HuH-7 (cell line): ENCODE results near the gene TEX9.

Source experiments
- DNase-seq: peaks from one replicate; pipeline ENCODE4 v3.0.0; 2011; ENCODE audit warnings: low spot score

TEX9 gene

DNA sequence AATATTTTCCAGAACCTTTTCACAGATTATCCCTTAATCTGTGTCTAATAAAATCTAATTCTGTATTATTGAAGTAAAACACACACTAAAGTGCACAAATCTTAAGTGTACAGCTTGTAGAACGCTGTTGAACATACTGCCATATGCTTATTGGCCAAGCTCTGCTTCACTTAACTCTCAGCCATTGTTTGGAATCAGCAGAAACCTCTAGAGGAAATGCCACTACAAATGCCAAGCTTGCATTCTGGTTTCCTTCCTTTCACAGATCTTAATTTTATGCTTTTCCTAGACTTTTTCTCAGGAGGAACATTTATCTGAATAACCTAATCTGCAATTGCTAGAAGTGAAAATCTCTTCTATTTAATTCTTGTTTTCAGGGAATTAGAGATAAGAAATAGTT lies 89.6 kb downstream of the TEX9 start:
- no peak for DNase-seq

GRCh38 chr15:56456229-56456628 lies 91.0 kb downstream of the TEX9 start:
- no peak for DNase-seq

GRCh38 chr15:56459096-56459495 lies 93.9 kb downstream of the TEX9 start:
- DNase-seq, result no peak

GRCh38 chr15:56460071-56460470 lies 94.8 kb downstream of the TEX9 start:
- DNase-seq, result no peak

- DNase-seq, result no peak
Measured at GRCh38 chr15:56460947-56461346, 95.7 kb downstream of the TEX9 start.

GRCh38 chr15:56464893-56465520 lies 99.8 kb downstream of the TEX9 start, which contains the start of gene MNS1:
Gene MNS1, minus strand, starts transcription at chr15:56465137. Its CDS starts 165 bp downstream, at chr15:56464972.
- DNase-seq, result peak; percentile 87

- no peak for DNase-seq
Measured at GRCh38 chr15:56467616-56468015, 102.4 kb downstream of the TEX9 start.

- DNase-seq, result no peak
Measured at GRCh38 chr15:56468401-56468800, 103.2 kb downstream of the TEX9 start.

DNA sequence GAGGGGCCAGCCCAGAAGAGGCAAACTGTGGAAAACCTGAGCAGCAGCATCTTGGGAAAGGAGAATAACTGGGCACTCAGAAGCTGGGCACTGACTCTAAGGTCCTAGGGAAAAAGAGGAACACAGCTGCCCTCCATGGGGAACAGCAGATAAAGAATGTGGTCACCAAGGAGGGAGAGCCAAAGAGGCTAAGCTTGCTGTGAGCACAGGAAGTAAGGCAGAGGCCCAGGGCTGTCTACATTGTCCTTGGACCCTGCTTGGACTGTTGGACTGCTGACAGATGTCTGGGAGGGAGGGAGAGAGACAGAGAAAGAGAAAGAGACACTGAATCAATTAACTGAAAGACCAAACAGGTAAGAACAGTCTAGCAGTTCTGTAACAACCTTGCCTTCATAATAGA lies 104.3 kb downstream of the TEX9 start:
- no peak for DNase-seq

DNA sequence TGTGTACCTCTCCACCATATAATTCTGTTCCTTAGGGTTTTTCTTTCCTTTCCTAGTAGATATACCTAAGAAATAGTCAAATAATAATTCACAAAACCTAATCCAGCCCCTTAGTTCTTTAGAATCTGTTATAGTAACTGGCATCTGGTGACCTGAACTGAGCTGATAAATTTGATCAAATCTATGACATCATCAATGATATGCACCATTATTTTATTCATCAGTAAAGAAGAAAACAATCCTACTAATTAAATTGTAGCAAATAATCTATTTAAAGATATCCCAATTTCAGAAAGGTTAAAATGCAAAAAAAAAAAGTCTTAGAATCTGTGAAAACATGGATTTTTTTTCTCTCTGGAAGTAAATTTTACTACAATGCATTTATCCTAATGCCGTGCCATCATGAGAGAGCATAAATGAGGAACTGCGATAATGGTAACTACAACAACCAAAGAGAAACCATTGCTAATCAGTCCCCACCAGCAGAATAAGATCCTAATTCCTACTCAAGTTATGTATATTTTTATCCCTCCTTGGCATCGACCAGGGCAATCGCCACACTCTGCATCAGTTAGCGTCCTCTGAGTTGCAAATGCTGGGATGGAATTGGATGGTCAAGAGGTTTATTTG lies 106.3 kb downstream of the TEX9 start:
- DNase-seq, result no peak

DNA sequence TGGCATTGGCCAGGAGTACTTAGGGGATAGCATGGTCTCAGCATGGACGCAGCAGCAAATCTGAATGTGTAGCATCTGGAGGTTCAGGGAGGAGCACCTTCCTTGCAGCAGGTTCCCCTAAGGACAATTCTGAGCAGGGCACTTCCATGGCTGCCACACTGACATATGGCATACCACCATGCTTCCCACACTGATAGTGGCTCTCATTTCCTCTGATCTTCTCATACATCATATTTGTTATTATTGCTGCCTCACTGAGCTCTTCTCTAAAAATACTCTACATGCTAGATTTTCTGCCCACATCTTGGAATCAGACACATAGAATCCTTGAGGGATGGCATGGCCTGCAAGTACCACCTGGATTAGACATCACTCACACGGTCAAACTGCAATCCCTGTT lies 107.1 kb downstream of the TEX9 start:
- DNase-seq, result no peak

DNA sequence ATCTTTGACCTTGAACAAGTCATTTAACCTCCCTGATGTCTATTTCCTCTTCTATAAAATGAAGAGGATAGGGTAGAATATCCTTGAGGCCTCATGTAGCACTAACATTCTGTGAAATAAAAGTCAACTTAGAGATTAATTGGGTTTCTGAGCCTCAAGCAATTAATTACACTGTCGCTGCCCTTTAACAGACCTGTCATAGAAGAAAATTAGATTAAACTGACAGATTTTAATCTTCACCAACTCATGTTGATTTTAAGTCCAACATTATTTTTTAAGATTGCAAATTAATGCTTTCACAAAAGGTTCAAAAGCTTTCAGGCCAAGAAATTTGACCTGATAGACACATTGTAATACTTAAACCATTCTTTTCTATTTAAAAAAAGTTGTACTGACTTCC lies 107.8 kb downstream of the TEX9 start:
- DNase-seq, result no peak

- no peak for DNase-seq
Measured at GRCh38 chr15:56475351-56475750, 110.1 kb downstream of the TEX9 start.
